ENCODE data around the gene UMODL1.

Gene UMODL1

DNA sequence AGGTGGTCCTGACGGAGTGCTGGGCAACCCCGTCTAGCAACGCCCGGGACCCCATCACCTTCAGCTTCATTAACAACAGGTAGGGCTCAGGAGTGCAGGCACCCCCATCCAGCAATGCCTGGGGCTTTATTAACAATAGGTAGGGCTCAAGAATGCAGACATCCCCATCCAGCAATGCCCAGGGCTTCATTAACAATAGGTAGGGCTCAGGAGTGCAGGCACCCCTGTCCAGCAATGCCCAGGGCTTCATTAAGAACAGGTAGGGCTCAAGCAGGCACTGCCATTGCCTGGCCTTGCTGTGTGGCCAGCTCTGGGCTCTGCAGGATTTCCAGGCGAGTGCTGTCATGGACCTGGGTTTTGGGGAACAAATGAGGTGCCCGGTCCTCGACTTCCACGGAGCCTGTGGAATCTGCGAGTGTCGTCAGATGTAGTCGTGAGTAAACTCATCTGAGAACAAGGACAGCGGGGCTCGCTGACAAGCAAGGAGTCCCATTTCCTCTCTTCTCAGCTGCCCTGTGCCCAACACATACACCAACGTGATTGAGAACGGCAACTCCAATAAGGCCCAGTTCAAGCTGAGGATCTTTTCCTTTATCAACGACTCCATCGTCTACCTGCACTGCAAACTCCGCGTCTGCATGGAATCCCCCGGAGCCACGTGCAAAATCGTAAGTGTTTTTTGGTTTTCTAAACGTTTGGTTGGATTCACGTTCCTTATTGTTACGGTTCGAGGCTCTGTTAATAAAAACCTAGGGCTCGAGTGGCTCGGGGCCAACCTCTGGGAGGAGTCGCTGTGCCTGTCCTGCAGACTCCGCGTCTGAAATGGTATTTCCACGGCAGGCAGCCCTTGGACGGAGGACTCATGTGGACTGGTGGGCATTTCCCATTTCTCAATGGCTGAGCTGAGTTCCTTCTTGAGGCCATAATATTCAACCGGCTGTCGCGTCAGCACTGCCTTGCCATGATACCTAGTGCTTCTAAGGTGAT lies 56.3 kb downstream of the UMODL1 start:
- Histone ChIP-seq H3F3A (ENCODE audit: insufficient read depth, low read length) (no peaks in the 10 kb centered on the region), H4K20me1 (ENCODE audit: insufficient read depth, low read length) (no peaks in the 10 kb centered on the region), H3K9me2 (replicated peaks; ENCODE audit: insufficient read depth, low read length) (no peaks in the 10 kb centered on the region), H3K4me3 (ENCODE audit: low read length) (no peak overlapping the region), H3K27ac (ENCODE audit: low read length) (no peak overlapping the region), H3K79me2 (ENCODE audit: low read length) (no peaks in the 10 kb centered on the region), H3K27me3 (replicated peaks; ENCODE audit: insufficient read depth, low read length) (peaks cover 47% of the 10 kb centered on the region), H3K4me1 (ENCODE audit: low read length) (peaks cover 10% of the 10 kb centered on the region), H3K9me3 (replicated peaks; ENCODE audit: insufficient read depth, low read length) (no peaks in the 10 kb centered on the region), H3K9ac (ENCODE audit: low read length) (no peak overlapping the region), H2AFZ (ENCODE audit: low read length) (no peak overlapping the region), H3K36me3 (replicated peaks; ENCODE audit: insufficient read depth, low read length) (no peaks in the 10 kb centered on the region), H3K4me2 (ENCODE audit: low read depth, low read length) (no peak overlapping the region)
- DNase-seq, result no peak
- TF ChIP-seq EZH2 (optimal IDR thresholded peaks at IDR 0.05; ENCODE audit: low read depth, low read length), result no peak
- TF ChIP-seq EZH2phosphoT487 (IDR thresholded peaks at IDR 0.05; ENCODE audit: low read length), result no peak
- no peak for TF ChIP-seq CTCF (IDR thresholded peaks at IDR 0.05; ENCODE audit: low read length)

DNA sequence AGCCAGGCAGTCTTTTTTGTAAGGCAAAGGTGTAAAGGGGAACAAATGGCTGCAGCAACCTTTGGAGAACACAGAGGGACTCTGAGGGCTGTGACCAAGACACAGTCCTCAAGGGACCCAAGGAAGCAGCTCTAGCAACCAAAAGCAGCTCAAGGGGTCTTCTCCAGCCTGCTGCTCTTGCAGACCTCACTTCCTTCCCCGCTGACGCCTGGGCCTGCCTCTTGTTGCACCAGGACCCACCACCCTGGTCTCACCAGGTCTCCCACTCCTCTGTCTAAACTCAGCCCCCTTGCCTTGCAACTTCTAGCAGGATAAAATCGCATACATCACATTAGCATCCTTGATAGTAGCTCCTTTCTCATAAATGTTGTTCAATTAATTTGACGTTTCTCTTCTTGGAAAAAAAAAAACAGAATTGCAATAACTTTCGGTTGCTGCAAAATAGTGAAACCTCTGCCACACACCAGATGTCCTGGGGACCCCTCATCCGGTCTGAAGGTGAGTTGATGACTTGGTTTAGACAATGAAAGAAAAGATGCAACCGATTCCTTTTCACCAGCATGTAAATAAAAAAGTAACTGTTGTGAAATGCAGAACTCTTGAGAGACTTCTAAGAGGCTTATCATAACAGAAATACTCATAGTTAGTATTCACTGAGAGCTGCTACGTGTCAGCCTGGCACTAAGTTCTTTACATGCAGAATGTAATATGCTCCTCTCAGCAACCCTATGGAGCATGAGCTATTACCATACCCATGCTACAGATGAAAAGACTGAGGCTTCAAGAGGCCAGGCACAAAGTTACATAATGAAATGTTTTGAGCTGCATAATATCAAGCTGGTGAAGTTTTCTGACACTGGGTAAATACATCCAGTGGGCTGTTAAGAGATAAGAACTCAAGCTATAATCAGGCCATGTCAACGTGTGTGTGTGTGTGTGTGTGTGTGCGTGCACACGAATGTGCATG lies 58.5 kb downstream of the UMODL1 start:
- DNase-seq, result peak; percentile 49
- peak overlapping the region; percentile 11; the same call in 1 of the 2 replicates for H3K4me2 ChIP-seq (ENCODE audit: low read depth, low read length)

GRCh38 chr21:42130441-42130840 lies 59.3 kb downstream of the UMODL1 start:
- Histone ChIP-seq H3F3A (ENCODE audit: insufficient read depth, low read length) (no peaks in the 10 kb centered on the region), H3K9ac (ENCODE audit: low read length) (no peak overlapping the region), H3K9me2 (replicated peaks; ENCODE audit: insufficient read depth, low read length) (no peaks in the 10 kb centered on the region), H4K20me1 (ENCODE audit: insufficient read depth, low read length) (no peaks in the 10 kb centered on the region), H3K4me3 (ENCODE audit: low read length) (no peak overlapping the region), H2AFZ (ENCODE audit: low read length) (no peak overlapping the region), H3K27ac (ENCODE audit: low read length) (no peak overlapping the region), H3K79me2 (ENCODE audit: low read length) (no peaks in the 10 kb centered on the region), H3K9me3 (replicated peaks; ENCODE audit: insufficient read depth, low read length) (no peaks in the 10 kb centered on the region), H3K4me2 (ENCODE audit: low read depth, low read length) (no peak overlapping the region), H3K36me3 (replicated peaks; ENCODE audit: insufficient read depth, low read length) (no peaks in the 10 kb centered on the region), H3K4me1 (ENCODE audit: low read length) (peaks cover 10% of the 10 kb centered on the region), H3K27me3 (replicated peaks; ENCODE audit: insufficient read depth, low read length) (peaks cover 37% of the 10 kb centered on the region)
- no peak for DNase-seq
- TF ChIP-seq EZH2phosphoT487 (IDR thresholded peaks at IDR 0.05; ENCODE audit: low read length), result no peak
- no peak for TF ChIP-seq CTCF (IDR thresholded peaks at IDR 0.05; ENCODE audit: low read length)
- no peak for TF ChIP-seq EZH2 (optimal IDR thresholded peaks at IDR 0.05; ENCODE audit: low read depth, low read length)

More for the DNA sequence above, 58.5 kb downstream of the UMODL1 start:
- H3F3A ChIP-seq (ENCODE audit: insufficient read depth, low read length), result no peaks in the 10 kb centered on the region
- H4K20me1 ChIP-seq (ENCODE audit: insufficient read depth, low read length), result no peaks in the 10 kb centered on the region
- H3K79me2 ChIP-seq (ENCODE audit: low read length), result no peaks in the 10 kb centered on the region
- H3K36me3 ChIP-seq (replicated peaks; ENCODE audit: insufficient read depth, low read length), result no peaks in the 10 kb centered on the region
- peaks cover 10% of the 10 kb centered on the region for H3K4me1 ChIP-seq (ENCODE audit: low read length)
- no peaks in the 10 kb centered on the region for H3K9me2 ChIP-seq (replicated peaks; ENCODE audit: insufficient read depth, low read length)
- no peak overlapping the region for H3K9ac ChIP-seq (ENCODE audit: low read length)
- H3K27me3 ChIP-seq (replicated peaks; ENCODE audit: insufficient read depth, low read length), result peaks cover 45% of the 10 kb centered on the region
- H2AFZ ChIP-seq (ENCODE audit: low read length), result no peak overlapping the region
- H3K4me3 ChIP-seq (ENCODE audit: low read length), result no peak overlapping the region
- H3K9me3 ChIP-seq (replicated peaks; ENCODE audit: insufficient read depth, low read length), result no peaks in the 10 kb centered on the region
- no peak overlapping the region for H3K27ac ChIP-seq (ENCODE audit: low read length)
- TF ChIP-seq EZH2phosphoT487 (IDR thresholded peaks at IDR 0.05; ENCODE audit: low read length) (no peak), CTCF (IDR thresholded peaks at IDR 0.05; ENCODE audit: low read length) (no peak), EZH2 (optimal IDR thresholded peaks at IDR 0.05; ENCODE audit: low read depth, low read length) (no peak)

All from MM.1S (cell line).